Astrocyte (in vitro differentiated cells and primary cell): ENCODE data around the gene AAMP.

ENCODE experiments used
- CTCF ChIP-seq: IDR thresholded peaks from 2 replicates; pipeline ENCODE4 v1.5.1; 2011; ENCODE audit warnings: low read depth, mild to moderate bottlenecking, inconsistent platforms, low read length, moderate library complexity; ENCODE audit not compliant: insufficient read depth
- EZH2 ChIP-seq: IDR thresholded peaks from 2 replicates; pipeline ENCODE4 v1.6.1; 2012; ENCODE audit warnings: mild to moderate bottlenecking, low read length, inconsistent platforms; ENCODE audit not compliant: insufficient read depth

- TF ChIP-seq CTCF (no peak), EZH2 (no peak)
These were observed 11.5 kb upstream of the AAMP start for GRCh38 chr2:218281449-218281848.
